ENCODE data around the gene SNAP29.
"Not testable (repeated sequence)": the region's sequence is repeated elsewhere in the genome, so short reads cannot be mapped to it uniquely, and the experiment has no call there.

Gene SNAP29

GRCh38 chr22:20937031-20937793 lies 78.4 kb downstream of the SNAP29 start:
- DNase-seq (ENCODE audit: insufficient read length, low spot score) (no peak), FAIRE-seq (no peak)
- TF ChIP-seq, protein P1, sequence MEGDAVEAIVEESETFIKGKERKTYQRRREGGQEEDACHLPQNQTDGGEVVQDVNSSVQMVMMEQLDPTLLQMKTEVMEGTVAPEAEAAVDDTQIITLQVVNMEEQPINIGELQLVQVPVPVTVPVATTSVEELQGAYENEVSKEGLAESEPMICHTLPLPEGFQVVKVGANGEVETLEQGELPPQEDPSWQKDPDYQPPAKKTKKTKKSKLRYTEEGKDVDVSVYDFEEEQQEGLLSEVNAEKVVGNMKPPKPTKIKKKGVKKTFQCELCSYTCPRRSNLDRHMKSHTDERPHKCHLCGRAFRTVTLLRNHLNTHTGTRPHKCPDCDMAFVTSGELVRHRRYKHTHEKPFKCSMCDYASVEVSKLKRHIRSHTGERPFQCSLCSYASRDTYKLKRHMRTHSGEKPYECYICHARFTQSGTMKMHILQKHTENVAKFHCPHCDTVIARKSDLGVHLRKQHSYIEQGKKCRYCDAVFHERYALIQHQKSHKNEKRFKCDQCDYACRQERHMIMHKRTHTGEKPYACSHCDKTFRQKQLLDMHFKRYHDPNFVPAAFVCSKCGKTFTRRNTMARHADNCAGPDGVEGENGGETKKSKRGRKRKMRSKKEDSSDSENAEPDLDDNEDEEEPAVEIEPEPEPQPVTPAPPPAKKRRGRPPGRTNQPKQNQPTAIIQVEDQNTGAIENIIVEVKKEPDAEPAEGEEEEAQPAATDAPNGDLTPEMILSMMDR (IDR thresholded peaks at IDR 0.05; ENCODE audit: insufficient read depth, missing control alignments) = no peak

- TF ChIP-seq, protein P1 (IDR thresholded peaks at IDR 0.05; ENCODE audit: insufficient read depth, missing control alignments) = no peak
- DNase-seq (ENCODE audit: insufficient read length, low spot score) (no peak), FAIRE-seq (no peak)
Measured at GRCh38 chr22:20937794-20938671, 79.2 kb downstream of the SNAP29 start.

- not testable (repeated sequence) for DNase-seq (ENCODE audit: insufficient read length, low spot score); FAIRE-seq
Measured at GRCh38 chr22:20939457-20940185, 80.8 kb downstream of the SNAP29 start.

DNA sequence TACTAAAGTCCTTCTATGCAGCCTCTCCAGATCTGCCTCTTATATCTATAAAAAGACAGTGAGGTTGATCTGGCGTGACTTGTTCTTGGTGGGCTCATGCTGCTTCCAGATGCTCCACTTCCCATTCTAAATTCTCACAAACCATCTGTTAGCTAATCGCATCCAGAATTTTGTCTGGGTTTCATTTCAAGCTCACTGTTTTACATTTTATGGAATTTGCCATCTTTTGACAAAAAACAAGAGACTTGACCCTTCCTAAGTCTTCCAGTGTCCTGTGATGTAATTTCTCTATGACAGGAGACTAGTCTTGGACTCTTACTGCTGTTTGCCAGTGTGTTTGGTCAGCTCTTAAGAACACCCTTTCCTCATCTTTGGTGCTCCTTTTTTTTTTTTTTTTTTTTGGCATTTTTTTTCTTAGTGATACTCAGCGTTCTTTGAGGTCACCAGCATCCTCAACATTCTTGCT lies 81.4 kb downstream of the SNAP29 start:
- TF ChIP-seq, protein P1 (IDR thresholded peaks at IDR 0.05; ENCODE audit: insufficient read depth, missing control alignments) = no peak
- DNase-seq (ENCODE audit: insufficient read length, low spot score) = no peak
- FAIRE-seq = no peak
